ENCODE results near the gene ABTB2.
A peak's percentile ranks its signal among the peaks of the same experiment; 100 is the strongest.

The ABTB2 gene

DNA sequence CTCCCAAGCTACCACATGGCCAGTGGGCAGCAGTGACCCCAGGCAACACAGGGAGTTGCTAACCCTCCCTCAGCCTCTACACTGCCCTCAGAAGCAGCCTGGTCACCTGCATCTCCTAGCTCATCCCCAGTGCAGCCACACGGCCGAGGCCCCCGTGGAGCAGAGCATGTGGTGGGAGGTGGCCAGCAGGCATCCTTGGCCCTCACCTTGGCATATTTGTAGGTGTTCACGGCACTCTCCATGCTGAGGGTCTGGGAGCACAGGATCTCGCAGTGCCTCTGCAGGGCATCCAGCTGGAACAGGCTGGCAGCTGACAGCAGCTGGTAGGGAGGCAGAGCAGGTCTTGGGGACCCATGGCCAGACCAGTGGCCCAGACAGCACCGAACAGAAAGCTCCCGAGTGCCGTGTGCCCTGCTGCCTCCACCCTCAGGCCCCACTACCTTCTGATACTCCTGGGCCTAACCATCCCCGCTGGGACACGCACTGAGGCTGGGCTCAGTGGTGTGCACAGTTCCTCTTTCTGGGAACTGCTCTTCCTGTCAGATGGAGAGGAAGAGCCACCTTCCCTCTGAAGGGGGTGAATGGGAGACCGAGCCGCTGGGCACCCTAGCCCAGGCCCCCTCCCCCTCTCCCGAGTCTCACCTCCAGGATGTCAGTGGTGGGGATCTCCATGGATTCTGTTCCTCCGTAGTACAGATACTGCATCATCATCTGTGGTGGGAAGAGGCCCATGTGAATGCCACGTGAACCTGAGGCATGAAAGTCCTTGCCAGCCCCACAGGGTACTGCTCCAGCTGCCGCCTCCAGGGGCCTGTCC, 203.5 kb downstream of the ABTB2 start:
- peak; percentile 86 for DNase-seq
- in situ Hi-C loops (cut with MboI; ENCODE audit: low pct_unique_long_range_greater_than_20kb, low sequenced_read_pairs), result loop anchor here (10.0 to 25.0 kb wide), 4 partner anchors 208 to 733 kb away; partner anchors contain the start of gene ABTB2

GRCh38 chr11:34151916-34152845, 205.6 kb downstream of the ABTB2 start:
- in situ Hi-C loops (cut with MboI; ENCODE audit: low pct_unique_long_range_greater_than_20kb, low sequenced_read_pairs), result loop anchor here (10.0 to 25.0 kb wide), 4 partner anchors 210 to 735 kb away; partner anchors contain the start of gene ABTB2

GRCh38 chr11:34151166-34151565, 206.6 kb downstream of the ABTB2 start:
- no peak for DNase-seq
- in situ Hi-C loops (cut with MboI; ENCODE audit: low pct_unique_long_range_greater_than_20kb, low sequenced_read_pairs), result loop anchor here (10.0 to 25.0 kb wide), 4 partner anchors 211 to 736 kb away; partner anchors contain the start of gene ABTB2

More at GRCh38 chr11:34151916-34152845, 205.6 kb downstream of the ABTB2 start:
- DNase-seq, result no peak

- in situ Hi-C loops (cut with MboI; ENCODE audit: low pct_unique_long_range_greater_than_20kb, low sequenced_read_pairs), result loop anchor here (10.0 to 25.0 kb wide), 4 partner anchors 212 to 737 kb away; partner anchors contain the start of gene ABTB2
- no peak for DNase-seq
Observed at GRCh38 chr11:34150494-34151151, 207.2 kb downstream of the ABTB2 start.

GRCh38 chr11:34149786-34150185, 208.0 kb downstream of the ABTB2 start:
- DNase-seq, result no peak
- in situ Hi-C loops (cut with MboI; ENCODE audit: low pct_unique_long_range_greater_than_20kb, low sequenced_read_pairs), result loop anchor here (10.0 to 25.0 kb wide), 5 partner anchors 88 to 738 kb away; partner anchors contain the start of gene ABTB2

DNA sequence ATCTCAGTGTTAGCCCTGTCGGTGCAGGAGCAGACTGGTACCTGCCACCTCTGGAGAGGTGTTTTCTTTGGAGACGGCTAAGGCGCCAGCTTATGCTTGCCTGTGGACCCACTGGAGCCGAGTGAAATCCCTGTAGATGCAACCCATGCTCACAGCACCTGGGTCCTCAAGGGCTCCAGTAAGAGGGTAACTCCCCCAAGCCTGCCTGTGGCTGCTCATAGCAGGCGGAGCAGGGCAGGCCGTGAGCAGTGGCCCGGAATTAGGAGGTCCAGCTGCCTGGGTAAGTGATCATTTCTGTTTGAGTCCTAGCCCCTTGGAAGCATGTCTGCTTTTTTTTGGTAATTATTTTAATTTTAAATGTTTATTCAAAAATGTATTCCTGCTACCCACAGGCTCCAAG, 208.5 kb downstream of the ABTB2 start:
- DNase-seq, result no peak
- in situ Hi-C loops (cut with MboI; ENCODE audit: low pct_unique_long_range_greater_than_20kb, low sequenced_read_pairs), result loop anchor here (25.0 kb wide), 1 partner anchor 88 kb away; no protein-coding TSS in a partner anchor

- in situ Hi-C loops (cut with MboI; ENCODE audit: low pct_unique_long_range_greater_than_20kb, low sequenced_read_pairs), result loop anchor here (25.0 kb wide), 1 partner anchor 89 kb away; no protein-coding TSS in a partner anchor
- no peak for DNase-seq
Observed at GRCh38 chr11:34148504-34149165, 209.2 kb downstream of the ABTB2 start.

- DNase-seq, result no peak
- in situ Hi-C loops (cut with MboI; ENCODE audit: low pct_unique_long_range_greater_than_20kb, low sequenced_read_pairs), result loop anchor here (25.0 kb wide), 1 partner anchor 90 kb away; no protein-coding TSS in a partner anchor
Observed at GRCh38 chr11:34147581-34147980, 210.2 kb downstream of the ABTB2 start.

- no peak for DNase-seq
- in situ Hi-C loops (cut with MboI; ENCODE audit: low pct_unique_long_range_greater_than_20kb, low sequenced_read_pairs), result loop anchor here (25.0 kb wide), 1 partner anchor 90 kb away; no protein-coding TSS in a partner anchor
Observed at GRCh38 chr11:34146866-34147265, 210.9 kb downstream of the ABTB2 start.

- in situ Hi-C loops (cut with MboI; ENCODE audit: low pct_unique_long_range_greater_than_20kb, low sequenced_read_pairs), result loop anchor here (25.0 kb wide), 1 partner anchor 91 kb away; no protein-coding TSS in a partner anchor
- DNase-seq, result no peak
Observed at GRCh38 chr11:34146411-34146810, 211.4 kb downstream of the ABTB2 start.

GRCh38 chr11:34145847-34146381, 211.9 kb downstream of the ABTB2 start:
- no peak for DNase-seq
- in situ Hi-C loops (cut with MboI; ENCODE audit: low pct_unique_long_range_greater_than_20kb, low sequenced_read_pairs), result loop anchor here (25.0 kb wide), 1 partner anchor 91 kb away; no protein-coding TSS in a partner anchor

DNA sequence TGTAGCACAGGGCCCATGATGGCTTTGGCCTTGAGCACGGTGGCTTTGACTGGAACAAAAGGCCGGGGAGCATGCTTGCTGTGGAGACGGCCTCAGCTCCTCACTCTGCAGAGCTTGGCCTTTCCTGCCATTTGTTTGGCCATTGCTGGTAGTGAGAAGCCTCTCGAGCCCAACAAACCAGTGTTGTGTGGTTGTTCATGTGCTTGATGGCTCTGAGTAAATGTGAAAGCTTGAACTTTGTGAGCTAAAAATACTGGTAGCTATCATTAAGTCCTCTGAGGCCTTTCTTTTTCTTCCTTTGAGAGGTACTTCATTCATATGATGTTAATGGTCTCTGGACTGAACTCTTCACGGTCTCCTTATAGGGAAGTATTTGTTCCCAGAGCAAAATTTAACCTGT, 212.7 kb downstream of the ABTB2 start:
- in situ Hi-C loops (cut with MboI; ENCODE audit: low pct_unique_long_range_greater_than_20kb, low sequenced_read_pairs), result loop anchor here (25.0 kb wide), 1 partner anchor 92 kb away; no protein-coding TSS in a partner anchor
- DNase-seq, result no peak

GRCh38 chr11:34143048-34143447, 214.8 kb downstream of the ABTB2 start:
- in situ Hi-C loops (cut with MboI; ENCODE audit: low pct_unique_long_range_greater_than_20kb, low sequenced_read_pairs), result loop anchor here (25.0 kb wide), 1 partner anchor 94 kb away; no protein-coding TSS in a partner anchor
- no peak for DNase-seq

- in situ Hi-C loops (cut with MboI; ENCODE audit: low pct_unique_long_range_greater_than_20kb, low sequenced_read_pairs), result loop anchor here (25.0 kb wide), 1 partner anchor 97 kb away; no protein-coding TSS in a partner anchor
- DNase-seq, result no peak
Observed at GRCh38 chr11:34140149-34140548, 217.7 kb downstream of the ABTB2 start.

- in situ Hi-C loops (cut with MboI; ENCODE audit: low pct_unique_long_range_greater_than_20kb, low sequenced_read_pairs), result loop anchor here (25.0 kb wide), 1 partner anchor 98 kb away; no protein-coding TSS in a partner anchor
- DNase-seq, result no peak
Observed at GRCh38 chr11:34139346-34139745, 218.5 kb downstream of the ABTB2 start.

GRCh38 chr11:34136420-34136819, 221.4 kb downstream of the ABTB2 start:
- in situ Hi-C loops (cut with MboI; ENCODE audit: low pct_unique_long_range_greater_than_20kb, low sequenced_read_pairs), result loop anchor here (25.0 kb wide), 1 partner anchor 101 kb away; no protein-coding TSS in a partner anchor
- DNase-seq, result no peak

DNA sequence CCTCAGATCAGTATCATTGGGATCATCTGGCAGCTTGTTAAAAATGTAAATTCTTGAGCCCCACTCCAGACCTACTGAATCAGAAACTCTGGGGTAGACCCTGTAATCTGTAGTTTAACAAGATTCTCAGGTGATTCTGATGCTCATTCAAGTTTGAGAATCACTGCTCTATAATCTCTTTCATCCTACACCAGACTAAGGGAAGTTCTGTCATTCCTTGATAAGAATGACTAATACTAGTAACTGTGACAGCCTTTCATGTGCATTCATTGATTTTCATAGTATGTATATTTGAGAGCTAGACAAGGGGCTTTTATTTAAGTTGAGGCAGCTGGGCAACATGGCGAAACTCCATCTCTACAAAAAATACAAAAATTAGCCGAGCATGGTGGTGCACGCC, 222.4 kb downstream of the ABTB2 start:
- no peak for DNase-seq
- in situ Hi-C loops (cut with MboI; ENCODE audit: low pct_unique_long_range_greater_than_20kb, low sequenced_read_pairs), result loop anchor here (25.0 kb wide), 1 partner anchor 102 kb away; no protein-coding TSS in a partner anchor
